Right ventricle myocardium superior (tissue), 1 donor: ENCODE data around the gene KSR2. TPM values are rescaled to one million over a fixed set of nuclear protein-coding genes. Genes with fewer than 3 reads are reported as not detected.
A peak's percentile ranks its signal among the peaks of the same experiment; 100 is the strongest.

ENCODE experiments used
- ATAC-seq: fragments of 200-7000 bp; cut with Tn5 transposase; one replicate; pipeline ENCODE4 v1.9.1; 2020; ENCODE audit warnings: mild to moderate bottlenecking; ENCODE audit not compliant: poor library complexity
- DNase-seq: peaks from one replicate; pipeline ENCODE4 v3.0.0-alpha.2; 2020
- intact Hi-C: fragments of 100-400 bp; cut with DNase I; formaldehyde crosslinking; loops from one replicate; pipeline ENCODE4 v1.11.2; 2022
- total RNA-seq: library from RNA; stranded (reverse); fragmentation: NEBNext Ultra II Directional; extraction: Animal tissue kit (Norgen Biotek cat#: 25700); gene quantifications from one replicate; pipeline ENCODE4 v1.2.1, GENCODE V29; 2021
- donor health status: DM: no; HTN: yes; CAD: no; lungs with severe emphysema.

The KSR2 gene
- total RNA-seq, 1 donor from 2014 or later: not detected

GRCh38 chr12:117450209-117450608 is 518.6 kb downstream of the KSR2 start:
- no peak for ATAC-seq
- intact Hi-C loops: no loop called here
- DNase-seq: no peak

GRCh38 chr12:117447665-117448366 is 521.0 kb downstream of the KSR2 start:
- no peak for ATAC-seq
- intact Hi-C loops: no loop called here
- DNase-seq: no peak

DNA sequence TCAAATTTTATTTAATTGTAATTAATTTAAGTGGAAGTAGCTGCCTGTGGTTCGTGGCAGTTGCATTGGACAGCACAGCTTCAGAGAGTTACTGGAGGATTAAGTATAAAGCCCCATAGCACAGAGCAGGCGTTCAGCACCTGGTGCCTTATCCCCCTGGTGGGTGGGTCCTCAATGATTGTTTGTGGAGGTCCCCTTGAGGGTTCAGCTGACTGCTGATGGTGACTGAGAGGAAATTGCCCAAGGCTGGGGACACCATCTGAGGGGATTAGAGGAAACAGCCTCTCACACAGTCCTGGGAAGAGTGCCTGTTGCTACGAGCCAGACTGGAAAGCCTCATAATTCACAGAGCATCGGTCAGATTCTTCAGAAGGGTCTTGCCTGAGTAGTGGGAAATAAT is 524.0 kb downstream of the KSR2 start:
- intact Hi-C loops: no loop called here
- DNase-seq: no peak
- no peak for ATAC-seq

GRCh38 chr12:117441751-117442150 is 527.0 kb downstream of the KSR2 start:
- peak; percentile 67 for ATAC-seq
- intact Hi-C loops: no loop called here
- DNase-seq: peak; percentile 68

GRCh38 chr12:117440384-117440783 is 528.4 kb downstream of the KSR2 start:
- ATAC-seq (no peak), DNase-seq (no peak)
- intact Hi-C loops: no loop called here

DNA sequence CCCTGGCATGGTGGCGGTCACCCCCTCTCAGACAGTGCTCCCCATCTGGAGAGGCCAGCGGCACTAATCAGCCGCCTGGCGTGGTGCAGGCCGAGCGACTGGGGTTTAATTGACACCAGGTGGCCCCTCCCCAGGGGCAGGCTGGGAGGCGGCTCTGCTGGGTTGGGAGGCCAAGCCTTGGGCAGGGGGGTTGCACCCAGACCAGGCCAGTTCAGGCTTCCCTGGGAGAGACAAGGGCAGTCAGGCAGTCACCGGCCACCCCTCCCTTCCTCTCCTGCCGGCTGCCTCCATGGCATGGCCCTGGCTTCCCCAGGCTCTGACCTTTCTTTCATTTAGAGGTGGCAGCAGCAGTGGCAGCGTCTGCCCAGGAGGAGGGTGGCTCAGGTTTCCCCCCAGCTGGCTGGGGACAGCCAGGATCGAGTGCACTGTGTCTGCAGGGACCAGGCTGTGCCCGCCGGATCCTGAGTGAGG is 529.2 kb downstream of the KSR2 start:
- ATAC-seq (peak; percentile 76), DNase-seq (peak; percentile 43)
- intact Hi-C loops: no loop called here

- DNase-seq (no peak), ATAC-seq (no peak)
- intact Hi-C loops: no loop called here
These were observed 530.0 kb downstream of the KSR2 start for GRCh38 chr12:117438809-117439208.

GRCh38 chr12:117437516-117438255 is 531.1 kb downstream of the KSR2 start:
- DNase-seq (no peak), ATAC-seq (no peak)
- intact Hi-C loops: no loop called here

DNA sequence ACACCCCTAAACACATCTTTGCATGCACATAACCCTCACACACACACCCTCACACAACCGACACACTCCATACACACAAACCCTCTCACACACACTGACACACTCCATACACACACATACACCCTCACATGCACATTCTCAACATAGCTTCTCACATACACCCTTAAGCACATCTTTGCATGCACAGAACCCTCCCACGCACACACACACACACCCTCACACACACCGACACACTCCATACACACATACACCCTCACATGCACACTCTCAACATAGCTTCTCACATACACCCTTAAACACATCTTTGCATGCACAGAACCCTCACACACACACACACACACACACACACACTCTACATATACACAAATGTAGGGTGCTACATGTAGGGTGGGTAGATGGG is 534.9 kb downstream of the KSR2 start:
- ATAC-seq (no peak), DNase-seq (no peak)
- intact Hi-C loops: no loop called here

DNA sequence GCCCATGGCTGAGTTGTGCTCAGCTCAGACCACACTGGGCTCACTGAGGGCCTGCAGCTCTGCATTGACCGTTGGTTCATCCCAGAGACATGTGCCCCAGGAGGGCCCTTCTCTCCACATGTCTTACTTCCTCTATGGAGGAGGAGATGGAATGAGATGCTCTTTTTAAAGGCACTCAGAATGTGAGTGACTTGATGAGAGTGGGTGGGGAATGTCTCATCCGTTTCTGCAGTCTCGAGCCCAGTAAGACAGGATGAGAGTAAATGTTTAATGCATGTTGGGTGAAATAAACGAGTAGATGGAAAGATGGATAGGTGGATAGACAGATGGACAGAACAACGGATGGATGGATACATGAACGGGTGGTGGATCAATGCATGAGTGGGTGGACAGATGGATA is 538.5 kb downstream of the KSR2 start:
- DNase-seq: no peak
- intact Hi-C loops: no loop called here

GRCh38 chr12:117427211-117427610 is 541.6 kb downstream of the KSR2 start:
- intact Hi-C loops: no loop called here
- DNase-seq (no peak), ATAC-seq (no peak)

More for the DNA sequence above, 538.5 kb downstream of the KSR2 start:
- no peak for ATAC-seq

GRCh38 chr12:117421987-117422386 is 546.8 kb downstream of the KSR2 start:
- ATAC-seq: no peak

DNA sequence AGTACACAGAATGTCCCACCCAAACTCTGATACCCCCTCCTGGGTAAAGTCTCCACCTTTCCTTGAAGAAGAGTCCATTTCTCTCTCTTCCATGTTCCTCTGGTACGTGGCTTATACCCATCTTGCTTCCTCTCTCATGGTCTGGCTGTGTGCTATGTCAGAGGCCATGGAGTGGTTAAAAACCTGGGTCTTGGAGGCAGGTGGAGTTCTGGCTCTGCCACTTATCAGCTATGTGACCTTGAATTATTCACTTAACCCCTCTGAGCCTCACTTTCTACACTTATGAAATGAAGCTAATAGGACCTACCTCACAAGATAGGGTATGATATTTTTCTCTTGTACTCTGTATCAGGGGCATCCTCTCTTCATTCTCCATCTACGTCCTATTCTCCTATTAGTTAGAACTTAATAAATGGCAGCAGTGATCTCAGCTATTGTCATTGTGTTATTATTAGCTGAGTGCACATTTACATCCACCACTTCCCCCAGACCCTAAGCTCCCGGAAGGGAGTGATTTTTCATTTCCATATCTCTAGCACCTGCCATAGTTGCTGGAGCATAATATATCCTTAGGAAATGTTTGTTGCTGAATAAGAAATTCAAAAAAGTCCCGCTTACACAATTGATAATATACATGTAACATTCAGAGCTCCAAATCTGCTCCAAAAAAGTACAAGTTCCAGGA is 547.6 kb downstream of the KSR2 start:
- ATAC-seq (no peak), DNase-seq (no peak)
- intact Hi-C loops: no loop called here

More at GRCh38 chr12:117421987-117422386, 546.8 kb downstream of the KSR2 start:
- intact Hi-C loops: no loop called here
- DNase-seq: no peak

DNA sequence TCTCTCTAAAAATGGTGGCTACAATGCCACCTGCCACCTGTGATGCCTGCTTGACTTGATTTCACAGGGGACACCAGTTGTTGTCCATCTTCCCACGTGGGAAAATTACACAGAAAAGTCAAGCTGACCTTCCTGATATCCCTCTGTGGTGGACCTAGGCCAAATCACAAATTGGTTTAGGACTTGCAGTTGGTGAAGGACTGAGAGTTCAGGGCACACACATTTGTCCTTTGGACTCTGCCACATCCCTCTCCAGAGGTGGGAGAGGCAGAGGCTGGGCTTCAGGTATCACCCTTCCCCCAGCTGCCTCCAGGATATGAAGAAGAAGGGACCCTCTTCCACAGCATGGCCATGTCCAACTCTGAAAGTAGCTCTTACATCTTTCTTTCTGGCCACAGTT is 551.8 kb downstream of the KSR2 start:
- no peak for DNase-seq
- ATAC-seq: no peak
- intact Hi-C loops: no loop called here

DNA sequence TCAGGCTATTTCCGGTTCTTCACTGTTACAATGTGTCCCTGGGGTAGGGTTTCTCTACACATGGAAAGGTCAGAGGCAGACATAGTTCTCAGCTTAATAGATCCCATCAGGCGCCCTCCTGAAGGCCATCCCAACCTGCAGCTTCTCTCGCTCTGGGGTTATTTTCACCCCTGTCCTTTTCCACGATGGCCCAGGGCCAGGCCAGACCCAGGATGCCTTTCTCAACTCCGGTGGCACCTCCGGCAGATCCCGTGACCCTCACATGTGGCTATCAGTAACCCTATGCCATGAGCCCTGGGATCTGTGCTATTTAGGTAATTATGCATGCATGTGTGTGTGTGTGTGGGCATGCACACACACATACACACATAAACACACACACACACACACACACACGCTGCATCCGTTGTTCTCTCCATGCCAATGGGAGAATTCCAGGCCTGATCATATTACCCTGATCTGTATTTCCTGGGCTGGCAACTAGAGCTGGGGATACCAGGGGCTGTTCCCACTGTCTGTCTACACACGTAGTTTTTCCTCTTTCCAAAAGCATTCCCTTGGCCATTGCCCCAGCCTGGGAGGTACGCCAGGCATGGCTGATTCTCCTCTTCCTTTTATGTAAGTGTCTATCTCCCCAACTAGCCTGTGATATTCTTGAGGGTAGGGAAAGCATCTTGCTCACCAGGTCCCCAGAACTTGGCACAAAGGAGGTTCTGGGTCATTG is 556.2 kb downstream of the KSR2 start:
- ATAC-seq: peak; percentile 78

GRCh38 chr12:117409286-117409685 is 559.5 kb downstream of the KSR2 start:
- ATAC-seq (no peak), DNase-seq (no peak)
- intact Hi-C loops: no loop called here

More for the DNA sequence above, 556.2 kb downstream of the KSR2 start:
- intact Hi-C loops: no loop called here
- peak; percentile 46 for DNase-seq

- ATAC-seq (peak; percentile 72), DNase-seq (no peak)
These were observed 560.5 kb downstream of the KSR2 start for GRCh38 chr12:117408161-117408791.

DNA sequence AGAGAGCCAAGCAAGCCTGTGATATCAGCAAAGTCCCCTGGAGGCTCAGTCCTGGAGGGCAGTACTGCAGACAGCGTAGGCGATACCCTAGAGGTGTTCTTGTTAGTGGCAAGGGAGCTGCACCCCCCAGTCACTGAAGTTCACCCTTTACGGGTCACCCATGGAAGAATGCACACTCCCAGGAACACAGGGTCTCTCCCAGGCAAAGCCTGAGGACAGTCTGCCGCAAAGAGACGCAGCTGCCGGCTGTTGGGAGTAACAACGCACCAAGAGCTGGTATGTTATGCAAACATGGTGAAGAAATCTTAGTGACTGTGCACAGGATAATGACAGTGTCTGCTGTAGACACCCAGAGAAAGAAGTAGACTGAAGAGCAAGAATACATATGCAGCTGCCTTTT is 563.9 kb downstream of the KSR2 start:
- intact Hi-C loops: no loop called here
- ATAC-seq (no peak), DNase-seq (no peak)

More at GRCh38 chr12:117408161-117408791, 560.5 kb downstream of the KSR2 start:
- intact Hi-C loops: no loop called here
